22Rv1 (cell line): ENCODE measurements around the gene MACIR.

ENCODE experiments used
- H3K27ac ChIP-seq: fragments of 450-650 bp; 2 replicates; pipeline ENCODE4 v1.5.1; 2017
- CTCF ChIP-seq: fragments of 450-650 bp; IDR thresholded peaks from 2 replicates; pipeline ENCODE4 v1.5.1; 2017; ENCODE audit warnings: mild to moderate bottlenecking
- ZFX ChIP-seq: fragments of 450-650 bp; IDR thresholded peaks from 2 replicates; pipeline ENCODE4 v1.6.1; 2017; ENCODE audit warnings: antibody characterized with exemption, borderline replicate concordance

The MACIR gene

GRCh38 chr5:103260951-103261350 is 2.4 kb downstream of the MACIR start:
- no peak for TF ChIP-seq CTCF
- TF ChIP-seq ZFX = no peak

GRCh38 chr5:103262422-103262871 is 3.9 kb downstream of the MACIR start:
- H3K27ac ChIP-seq = no peak overlapping the region
- no peak for TF ChIP-seq ZFX
- TF ChIP-seq CTCF = no peak

More at GRCh38 chr5:103260951-103261350, 2.4 kb downstream of the MACIR start:
- H3K27ac ChIP-seq = no peak overlapping the region

- no peak for TF ChIP-seq ZFX
- no peak for TF ChIP-seq CTCF
- H3K27ac ChIP-seq = no peak overlapping the region
Measured at GRCh38 chr5:103263054-103263453, 4.5 kb downstream of the MACIR start.

- TF ChIP-seq CTCF = no peak
- TF ChIP-seq ZFX = no peak
- no peak overlapping the region for H3K27ac ChIP-seq
Measured at GRCh38 chr5:103264508-103264907, 5.9 kb downstream of the MACIR start.

- TF ChIP-seq CTCF (no peak), ZFX (no peak)
- no peak overlapping the region for H3K27ac ChIP-seq
Measured at GRCh38 chr5:103270581-103270980, 12.0 kb downstream of the MACIR start.

GRCh38 chr5:103271570-103272289 is 13.2 kb downstream of the MACIR start:
- peak overlapping the region; percentile 23 for H3K27ac ChIP-seq
- no peak for TF ChIP-seq CTCF
- TF ChIP-seq ZFX = no peak

- H3K27ac ChIP-seq = peak overlapping the region; percentile 23
- TF ChIP-seq CTCF (no peak), ZFX (no peak)
Measured at GRCh38 chr5:103272377-103272776, 13.8 kb downstream of the MACIR start.
